ENCODE measurements around the gene SCYGR5. TPM values are rescaled to one million over a fixed set of nuclear protein-coding genes. Genes with fewer than 3 reads are reported as not detected.

The SCYGR5 gene
- total RNA-seq, 1 donor from 2014 or later, result not detected

- DNase-seq, result no peak
- H3K27ac Mint-ChIP-seq (ENCODE audit: unreplicated experiment), result no peak overlapping the region
- H3K4me1 Mint-ChIP-seq (ENCODE audit: low read depth, unreplicated experiment), result peaks cover 5% of the 10 kb centered on the region
- H3K36me3 Mint-ChIP-seq (ENCODE audit: unreplicated experiment), result no peaks in the 10 kb centered on the region
- no peak for TF ChIP-seq CTCF (IDR thresholded peaks at IDR 0.05; ENCODE audit: partially characterized antibody, unreplicated experiment)
- no peaks in the 10 kb centered on the region for H3K9me3 Mint-ChIP-seq (ENCODE audit: unreplicated experiment)
- no peaks in the 10 kb centered on the region for H3K27me3 Mint-ChIP-seq (ENCODE audit: unreplicated experiment)
- no peak overlapping the region for H3K4me3 Mint-ChIP-seq (ENCODE audit: unreplicated experiment)
Measured at GRCh38 chr2:227627769-227628168, 38.8 kb upstream of the SCYGR5 start.

GRCh38 chr2:227629435-227629834 lies 37.2 kb upstream of the SCYGR5 start:
- Mint-ChIP-seq H3K27ac (ENCODE audit: unreplicated experiment) (no peak overlapping the region), H3K4me3 (ENCODE audit: unreplicated experiment) (no peak overlapping the region), H3K36me3 (ENCODE audit: unreplicated experiment) (no peaks in the 10 kb centered on the region), H3K4me1 (ENCODE audit: low read depth, unreplicated experiment) (peaks cover 5% of the 10 kb centered on the region), H3K9me3 (ENCODE audit: unreplicated experiment) (no peaks in the 10 kb centered on the region), H3K27me3 (ENCODE audit: unreplicated experiment) (no peaks in the 10 kb centered on the region)
- peak; percentile 27 for DNase-seq
- no peak for TF ChIP-seq CTCF (IDR thresholded peaks at IDR 0.05; ENCODE audit: partially characterized antibody, unreplicated experiment)

GRCh38 chr2:227630322-227630721 lies 36.3 kb upstream of the SCYGR5 start:
- H3K4me3 Mint-ChIP-seq (ENCODE audit: unreplicated experiment), result no peak overlapping the region
- no peak for TF ChIP-seq CTCF (IDR thresholded peaks at IDR 0.05; ENCODE audit: partially characterized antibody, unreplicated experiment)
- H3K27ac Mint-ChIP-seq (ENCODE audit: unreplicated experiment), result no peak overlapping the region
- no peaks in the 10 kb centered on the region for H3K9me3 Mint-ChIP-seq (ENCODE audit: unreplicated experiment)
- peaks cover 5% of the 10 kb centered on the region for H3K4me1 Mint-ChIP-seq (ENCODE audit: low read depth, unreplicated experiment)
- H3K36me3 Mint-ChIP-seq (ENCODE audit: unreplicated experiment), result no peaks in the 10 kb centered on the region
- no peaks in the 10 kb centered on the region for H3K27me3 Mint-ChIP-seq (ENCODE audit: unreplicated experiment)
- no peak for DNase-seq

GRCh38 chr2:227632827-227633226 lies 33.8 kb upstream of the SCYGR5 start:
- TF ChIP-seq CTCF (IDR thresholded peaks at IDR 0.05; ENCODE audit: partially characterized antibody, unreplicated experiment), result no peak
- no peaks in the 10 kb centered on the region for H3K9me3 Mint-ChIP-seq (ENCODE audit: unreplicated experiment)
- H3K4me1 Mint-ChIP-seq (ENCODE audit: low read depth, unreplicated experiment), result peaks cover 5% of the 10 kb centered on the region
- no peaks in the 10 kb centered on the region for H3K36me3 Mint-ChIP-seq (ENCODE audit: unreplicated experiment)
- no peak overlapping the region for H3K4me3 Mint-ChIP-seq (ENCODE audit: unreplicated experiment)
- no peak overlapping the region for H3K27ac Mint-ChIP-seq (ENCODE audit: unreplicated experiment)
- DNase-seq, result no peak
- no peaks in the 10 kb centered on the region for H3K27me3 Mint-ChIP-seq (ENCODE audit: unreplicated experiment)

- H3K4me1 Mint-ChIP-seq (ENCODE audit: low read depth, unreplicated experiment), result peaks cover 5% of the 10 kb centered on the region
- no peaks in the 10 kb centered on the region for H3K9me3 Mint-ChIP-seq (ENCODE audit: unreplicated experiment)
- TF ChIP-seq CTCF (IDR thresholded peaks at IDR 0.05; ENCODE audit: partially characterized antibody, unreplicated experiment), result no peak
- no peak for DNase-seq
- H3K27me3 Mint-ChIP-seq (ENCODE audit: unreplicated experiment), result no peaks in the 10 kb centered on the region
- no peak overlapping the region for H3K27ac Mint-ChIP-seq (ENCODE audit: unreplicated experiment)
- H3K36me3 Mint-ChIP-seq (ENCODE audit: unreplicated experiment), result no peaks in the 10 kb centered on the region
- H3K4me3 Mint-ChIP-seq (ENCODE audit: unreplicated experiment), result no peak overlapping the region
Measured at GRCh38 chr2:227634201-227634600, 32.4 kb upstream of the SCYGR5 start.
